SU-DHL-6 (cell line): ENCODE data around the gene DAPK1.

ENCODE experiments used
- CTCF ChIP-seq: fragments of 200-600 bp; sonication (generic); IDR thresholded peaks from one replicate; pipeline ENCODE4 v1.5.1; 2017; ENCODE audit warnings: antibody characterized with exemption, mild to moderate bottlenecking, low read length, moderate library complexity; ENCODE audit not compliant: insufficient read depth, poor library complexity, severe bottlenecking
- EZH2phosphoT487 ChIP-seq: fragments of 200-600 bp; sonication (generic), shearing (Covaris generic); conservative IDR thresholded peaks from 2 replicates; pipeline ENCODE4 v1.6.1; 2018; ENCODE audit warnings: mild to moderate bottlenecking, antibody characterized with exemption, low read length, moderate library complexity, mixed read lengths

GRCh38 chr9:87668222-87668621 is 170.6 kb downstream of the DAPK1 start:
- no peak for TF ChIP-seq CTCF
- no peak for TF ChIP-seq EZH2phosphoT487
